ENCODE data around the gene TSC22D2. TPM values are rescaled to one million over a fixed set of nuclear protein-coding genes. Genes with fewer than 3 reads are reported as not detected.

The TSC22D2 gene
- total RNA-seq, 2 experiments from 2014 or later, result 47.3 to 49.3 TPM

DNA sequence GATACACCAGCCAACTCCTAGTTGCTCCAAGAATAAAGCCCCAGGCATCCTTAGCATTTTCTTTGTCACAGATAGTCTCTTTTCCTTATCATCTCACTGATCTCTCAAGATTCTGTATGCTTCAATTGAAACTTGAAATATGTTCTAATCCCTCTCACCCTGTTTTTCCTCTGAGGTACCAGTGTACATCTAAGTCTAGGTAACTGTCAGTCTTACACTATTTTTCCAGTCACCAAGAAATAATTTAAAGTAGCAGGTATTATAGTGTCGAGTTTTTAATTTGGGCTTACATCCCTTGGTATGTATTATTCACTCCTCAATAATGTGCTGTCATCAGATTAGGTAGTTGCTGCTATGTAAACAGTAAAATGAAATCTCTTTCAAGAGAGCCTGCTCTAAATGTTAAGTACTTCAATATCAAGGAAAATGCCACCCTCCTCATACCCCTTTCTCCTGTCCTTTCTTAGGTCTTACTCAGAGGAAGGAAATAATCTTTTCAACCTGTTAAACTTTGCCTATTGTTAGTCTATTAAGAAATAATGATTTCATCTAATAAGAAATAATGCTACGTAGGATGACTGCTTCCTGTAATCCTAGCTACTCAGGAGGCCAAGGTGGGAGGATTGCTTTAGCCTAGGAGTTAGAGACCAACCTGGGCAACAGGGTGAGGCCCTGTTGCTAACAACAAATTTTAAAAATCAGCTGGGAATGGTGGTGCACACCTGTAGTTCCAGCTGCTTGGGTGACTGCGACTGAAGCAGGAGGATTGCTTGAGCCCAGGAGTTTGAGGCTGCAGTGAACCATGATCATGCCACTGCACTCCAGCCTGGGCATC lies 39.8 kb downstream of the TSC22D2 start:
- H3K27me3 Mint-ChIP-seq, result no peaks in the 10 kb centered on the region
- H3K4me1 Mint-ChIP-seq (ENCODE audit: low read depth), result peaks cover 58% of the 10 kb centered on the region
- peaks cover 16% of the 10 kb centered on the region for H3K36me3 Mint-ChIP-seq (ENCODE audit: low read depth)
- DNase-seq, result no peak
- Histone ChIP-seq H3K4me1 (ENCODE audit: insufficient read depth, low read length) (peaks cover 2% of the 10 kb centered on the region), H3K9me3 (ENCODE audit: control insufficient read depth in 1 of 2, insufficient read depth in 1 of 2, low read length in 2 of 2) (no peaks in the 10 kb centered on the region), H3K27me3 (ENCODE audit: control insufficient read depth in 1 of 2, insufficient read depth in 2 of 2, low read length in 2 of 2) (no peaks in the 10 kb centered on the region), H3K27ac (ENCODE audit: low read depth in 1 of 2, low read length in 2 of 2) (no peak overlapping the region), H3K4me3 (ENCODE audit: low read length) (no peak overlapping the region), H3K36me3 (ENCODE audit: insufficient read depth, low read length) (no peaks in the 10 kb centered on the region)
- ChIA-PET CTCF (no interaction called here), POLR2A (no interaction called here)
- no peak overlapping the region for H3K4me3 Mint-ChIP-seq
- ATAC-seq (ENCODE audit: poor library complexity), result no peak
- no peak overlapping the region for H3K27ac Mint-ChIP-seq
- intact Hi-C loops (cut with DNase I, micrococcal nuclease), result loop anchor here in 1 of 2 experiments (5.0 kb wide), 1 partner anchor 36 kb away; no protein-coding TSS in a partner anchor
- no peak for TF ChIP-seq CTCF (IDR thresholded peaks at IDR 0.05)
- H3K9me3 Mint-ChIP-seq, result no peaks in the 10 kb centered on the region

DNA sequence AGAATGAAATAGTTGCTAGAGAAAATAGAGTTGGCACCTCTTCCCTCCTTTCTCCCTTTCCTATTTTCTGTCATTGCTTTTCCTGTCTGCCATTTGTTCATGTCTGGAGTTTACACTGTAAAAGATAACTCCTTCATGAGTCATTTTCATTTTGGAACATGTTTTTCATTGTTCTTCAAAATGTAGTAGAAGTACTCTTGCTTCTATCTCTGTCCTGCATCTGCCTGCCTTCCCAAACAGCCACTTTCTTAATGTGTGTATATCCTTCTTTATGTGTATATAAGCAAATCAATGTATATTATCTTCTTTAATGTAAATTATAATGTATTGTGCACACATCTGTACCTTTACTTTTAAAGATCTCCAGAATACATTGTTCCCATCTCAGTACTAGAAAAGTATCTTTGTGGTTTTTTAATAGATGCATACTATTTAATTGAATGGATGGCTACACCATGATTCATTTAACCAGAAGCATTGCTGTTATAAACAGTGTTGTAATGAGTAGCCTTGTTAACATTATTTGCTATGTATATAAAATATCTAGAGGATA lies 41.1 kb downstream of the TSC22D2 start:
- Histone ChIP-seq H3K4me3 (ENCODE audit: low read length) (no peak overlapping the region), H3K9me3 (ENCODE audit: control insufficient read depth in 1 of 2, insufficient read depth in 1 of 2, low read length in 2 of 2) (no peaks in the 10 kb centered on the region), H3K27me3 (ENCODE audit: control insufficient read depth in 1 of 2, insufficient read depth in 2 of 2, low read length in 2 of 2) (no peaks in the 10 kb centered on the region), H3K36me3 (ENCODE audit: insufficient read depth, low read length) (no peaks in the 10 kb centered on the region), H3K4me1 (ENCODE audit: insufficient read depth, low read length) (peaks cover 2% of the 10 kb centered on the region), H3K27ac (ENCODE audit: low read depth in 1 of 2, low read length in 2 of 2) (no peak overlapping the region)
- Mint-ChIP-seq H3K9me3 (no peaks in the 10 kb centered on the region), H3K36me3 (ENCODE audit: low read depth) (peaks cover 2% of the 10 kb centered on the region), H3K4me1 (ENCODE audit: low read depth) (peaks cover 53% of the 10 kb centered on the region), H3K27ac (no peak overlapping the region), H3K4me3 (no peak overlapping the region), H3K27me3 (no peaks in the 10 kb centered on the region)
- ChIA-PET POLR2A (interaction anchor here (0.8 kb wide), 1 partner anchor 25 kb away, joined by 3 read pairs; no protein-coding TSS in a partner anchor), CTCF (no interaction called here)
- ATAC-seq (ENCODE audit: poor library complexity), result no peak
- intact Hi-C loops (cut with DNase I, micrococcal nuclease), result loop anchor here in 1 of 2 experiments (5.0 kb wide), 1 partner anchor 37 kb away; no protein-coding TSS in a partner anchor
- no peak for DNase-seq
- no peak for TF ChIP-seq CTCF (IDR thresholded peaks at IDR 0.05)

DNA sequence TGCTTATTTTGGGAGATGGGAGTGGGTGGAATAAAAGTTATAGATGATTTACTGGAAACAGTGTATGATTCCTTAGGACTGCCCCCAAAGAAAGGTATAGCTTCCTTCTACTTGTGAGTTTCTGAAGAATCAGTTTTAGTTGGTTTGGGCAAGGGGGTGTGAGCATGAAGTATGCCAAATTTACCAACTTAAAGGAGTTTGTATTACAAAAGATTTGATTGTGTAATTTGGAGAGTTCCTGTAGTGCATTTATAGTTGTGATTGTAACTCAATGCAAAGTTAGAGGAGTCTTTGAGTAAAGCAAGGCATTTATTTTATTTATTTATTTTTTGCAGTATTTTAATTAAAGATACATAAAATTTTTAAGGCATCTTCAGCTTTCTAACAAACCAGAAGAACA lies 42.8 kb downstream of the TSC22D2 start:
- peaks cover 56% of the 10 kb centered on the region for H3K4me1 Mint-ChIP-seq (ENCODE audit: low read depth)
- ATAC-seq (ENCODE audit: poor library complexity) (no peak), DNase-seq (no peak)
- ChIA-PET POLR2A (no interaction called here), CTCF (no interaction called here)
- no peaks in the 10 kb centered on the region for H3K36me3 ChIP-seq (ENCODE audit: insufficient read depth, low read length)
- peaks cover 5% of the 10 kb centered on the region for H3K36me3 Mint-ChIP-seq (ENCODE audit: low read depth)
- H3K9me3 Mint-ChIP-seq, result no peaks in the 10 kb centered on the region
- no peaks in the 10 kb centered on the region for H3K9me3 ChIP-seq (ENCODE audit: control insufficient read depth in 1 of 2, insufficient read depth in 1 of 2, low read length in 2 of 2)
- no peak for TF ChIP-seq CTCF (IDR thresholded peaks at IDR 0.05)
- no peak overlapping the region for H3K27ac Mint-ChIP-seq
- H3K27me3 ChIP-seq (ENCODE audit: control insufficient read depth in 1 of 2, insufficient read depth in 2 of 2, low read length in 2 of 2), result no peaks in the 10 kb centered on the region
- intact Hi-C loops (cut with DNase I, micrococcal nuclease), result no loop called here
- no peaks in the 10 kb centered on the region for H3K27me3 Mint-ChIP-seq
- H3K27ac ChIP-seq (ENCODE audit: low read depth in 1 of 2, low read length in 2 of 2), result no peak overlapping the region
- no peak overlapping the region for H3K4me3 Mint-ChIP-seq
- no peak overlapping the region for H3K4me3 ChIP-seq (ENCODE audit: low read length)
- peaks cover 2% of the 10 kb centered on the region for H3K4me1 ChIP-seq (ENCODE audit: insufficient read depth, low read length)

Data from CD4-positive, alpha-beta T cell (primary cell).